B cell (primary cell): ENCODE results near the gene HMG20A. TPM values are rescaled to one million over a fixed set of nuclear protein-coding genes. Genes with fewer than 3 reads are reported as not detected.

Experiments used
- ATAC-seq: fragments of 200-7000 bp; cut with Tn5 transposase; one replicate; pipeline ENCODE4 v1.10.0; 2021; ENCODE audit warnings: low read depth, mild to moderate bottlenecking, moderate number of reproducible peaks, moderate library complexity
- CTCF ChIA-PET: fragments of 350-600 bp; sonication (Branson Sonifier 250); formaldehyde crosslinking; loops from one replicate; lab custom pipeline; 2021; ENCODE audit warnings: antibody characterized with exemption, inconsistent platforms; lab: Charles Lee
- POLR2A ChIA-PET: fragments of 350-600 bp; sonication (Branson Sonifier 250); formaldehyde crosslinking; loops from one replicate; lab custom pipeline; 2021; ENCODE audit warnings: antibody characterized with exemption; lab: Charles Lee
- DNase-seq: peaks from one replicate; pipeline ENCODE4 v3.0.0; 2013
- H2AFZ ChIP-seq: 2 replicates; pipeline ENCODE4 v1.6.1; 2012; ENCODE audit warnings: mild to moderate bottlenecking, low read depth, low read length; ENCODE audit not compliant: insufficient read depth, poor library complexity, severe bottlenecking
- H3K27ac ChIP-seq, 2 donors: 1 replicate in 1 of 2; 2 replicates in 1 of 2; pipeline ENCODE4 v1.5.1; 2012 to 2013; ENCODE audit warnings: low read length in 2 of 2, mild to moderate bottlenecking in 2 of 2, moderate library complexity in 1 of 2
- H3K27me3 ChIP-seq, 4 experiments: fragments of 200-600 bp in 1 of 4; sonication (generic) in 1 of 4; replicated peaks in 1 of 4; 1 replicate in 2 of 4; 2 replicates in 2 of 4; pipeline versions ENCODE4 v1.6.1 to v1.7.0; 2013 to 2016; ENCODE audit warnings: low read length in 3 of 4, mild to moderate bottlenecking in 2 of 4, mixed read lengths in 1 of 4, moderate library complexity in 1 of 4; ENCODE audit not compliant: insufficient read depth in 4 of 4, control insufficient read depth in 3 of 4; ENCODE audit errors: control extremely low read depth in 1 of 4
- H3K36me3 ChIP-seq, 2 experiments: replicated peaks in 1 of 2; 1 replicate in 1 of 2; 2 replicates in 1 of 2; pipeline versions ENCODE4 v1.6.1 to v1.7.1; 2013; ENCODE audit warnings: low read length in 1 of 2; ENCODE audit not compliant: insufficient read depth in 2 of 2, control insufficient read depth in 1 of 2; ENCODE audit errors: control extremely low read depth in 1 of 2, extremely low read depth in 1 of 2
- H3K4me1 ChIP-seq, 2 donors: fragments of 200-600 bp in 1 of 2; sonication (generic) in 1 of 2; 1 replicate in 1 of 2; 2 replicates in 1 of 2; pipeline versions ENCODE4 v1.5.1 to v1.6.1; 2013 to 2017; ENCODE audit warnings: low read length in 2 of 2; ENCODE audit not compliant: control insufficient read depth in 2 of 2, insufficient read depth in 2 of 2
- H3K4me2 ChIP-seq: replicated peaks from 2 replicates; pipeline ENCODE3; 2012; ENCODE audit warnings: mild to moderate bottlenecking, low read depth, low read length; ENCODE audit not compliant: poor library complexity, severe bottlenecking
- H3K4me3 ChIP-seq, 5 experiments: fragments of 200-600 bp in 1 of 5; sonication (generic) in 1 of 5; 1 replicate in 3 of 5; 2 replicates in 2 of 5; pipeline versions ENCODE4 v1.5.1 to v1.7.0; 2011 to 2016; ENCODE audit warnings: low read length in 4 of 5, mild to moderate bottlenecking in 4 of 5, low read depth in 2 of 5, control low read depth in 1 of 5, moderate library complexity in 1 of 5; ENCODE audit not compliant: insufficient read depth in 1 of 5; ENCODE audit errors: control extremely low read depth in 1 of 5, extremely low read depth in 1 of 5
- H3K79me2 ChIP-seq: fragments of 200-600 bp; sonication (generic); one replicate; pipeline ENCODE4 v1.6.0; 2016; ENCODE audit warnings: low read length; ENCODE audit not compliant: control insufficient read depth, insufficient read depth
- H3K9ac ChIP-seq: fragments of 200-600 bp; sonication (generic); 2 replicates; pipeline ENCODE4 v1.6.1; 2017; ENCODE audit warnings: mild to moderate bottlenecking, low read length, moderate library complexity
- H3K9me3 ChIP-seq, 3 donors: one replicate each; pipeline versions ENCODE4 v1.6.1 to v1.7.1; 2013; ENCODE audit warnings: low read length in 2 of 3; ENCODE audit not compliant: control insufficient read depth in 2 of 3, insufficient read depth in 1 of 3; ENCODE audit errors: control extremely low read depth in 1 of 3
- H4K20me1 ChIP-seq: 2 replicates; pipeline ENCODE4 v1.6.0; 2012; ENCODE audit warnings: mild to moderate bottlenecking, low read length; ENCODE audit not compliant: insufficient read depth, control insufficient read depth, poor library complexity, severe bottlenecking
- H3K27ac Mint-ChIP-seq: one replicate; pipeline ENCODE4 v1.8.0; 2021; ENCODE audit warnings: mixed read lengths
- H3K27me3 Mint-ChIP-seq: one replicate; pipeline ENCODE4 v1.8.0; 2021; ENCODE audit warnings: mixed read lengths
- H3K4me1 Mint-ChIP-seq: one replicate; pipeline ENCODE4 v1.8.0; 2021; ENCODE audit warnings: mixed read lengths
- H3K4me3 Mint-ChIP-seq: one replicate; pipeline ENCODE4 v1.8.0; 2021; ENCODE audit warnings: mixed read lengths
- H3K9me3 Mint-ChIP-seq: one replicate; pipeline ENCODE4 v1.8.0; 2022; ENCODE audit warnings: mixed read lengths; ENCODE audit not compliant: insufficient read depth
- CTCF ChIP-seq: fragments of 200-600 bp; IDR thresholded peaks from one replicate; pipeline ENCODE4 v1.8.0; 2022; ENCODE audit warnings: antibody characterized with exemption, mild to moderate bottlenecking
- EZH2 ChIP-seq: IDR thresholded peaks from 2 replicates; pipeline ENCODE4 v1.6.1; 2012; ENCODE audit warnings: borderline replicate concordance, low read depth, mild to moderate bottlenecking, moderate library complexity, low read length; ENCODE audit not compliant: insufficient read depth, poor library complexity, severe bottlenecking
- WGBS: methylation state at CpG from one replicate; pipeline ENCODE4 v1.1.5; 2013; ENCODE audit warnings: missing lambda C conversion rate; ENCODE audit not compliant: insufficient coverage; 5-methylcytosine and 5-hydroxymethylcytosine counted together
- intact Hi-C: fragments of 100-400 bp; cut with micrococcal nuclease; formaldehyde crosslinking; loops from one replicate; pipeline ENCODE4 v1.10.0; 2022
- polyA plus RNA-seq: library from polyadenylated mRNA; depleted of rRNA; stranded (reverse); fragments of >200 nt; gene quantifications from 2 replicates; pipeline ENCODE4 v1.2.3, GENCODE V29; 2012
- total RNA-seq, 2 donors: library from RNA; stranded (reverse); fragments of 120-200 nt in 1 of 2; gene quantifications; 1 replicate in 1 of 2; 2 replicates in 1 of 2; pipeline versions ENCODE4 v1.2.3 to v1.2.4, GENCODE V29; 2013 to 2022

HMG20A gene
- total and polyA plus RNA-seq, 2 donors (not counting 1 experiment from before 2014, with no cell fraction given) = 26.1 to 63.5 TPM

DNA sequence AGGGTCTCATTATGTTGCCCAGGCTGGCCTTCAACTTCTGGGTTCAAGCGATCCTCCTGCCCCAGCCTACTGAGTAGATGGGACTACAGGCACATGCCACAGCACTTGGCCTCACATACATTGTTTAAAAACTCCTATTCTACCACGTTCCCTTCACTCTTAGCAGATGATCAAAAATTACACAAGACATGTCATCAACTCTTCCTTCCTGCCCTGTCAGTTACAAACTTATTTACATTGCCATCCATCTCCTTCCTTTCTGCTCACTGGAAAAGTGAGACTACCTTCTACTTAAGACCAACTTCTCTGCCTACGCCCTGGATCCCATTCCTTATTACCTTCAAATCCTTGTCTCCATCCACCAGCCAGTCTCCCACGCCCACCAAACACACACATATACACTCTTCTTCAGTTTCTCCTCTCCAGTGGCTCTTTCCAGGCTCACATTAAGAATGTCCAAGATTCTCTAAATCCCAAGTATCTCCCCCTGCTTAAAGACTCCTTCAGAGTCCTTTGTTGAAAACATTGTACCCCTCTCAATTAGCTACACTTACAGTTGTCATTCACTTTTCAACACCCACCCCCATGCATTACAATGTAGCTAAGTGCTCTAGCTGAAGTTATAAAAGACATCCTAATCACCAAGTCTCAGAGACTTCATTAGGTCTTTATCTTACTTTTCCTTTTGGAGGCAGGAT, 5.1 kb upstream of the HMG20A start:
- peaks cover 82% of the 10 kb centered on the region for H3K79me2 ChIP-seq
- no peak overlapping the region for H3K27ac Mint-ChIP-seq
- no peak overlapping the region for H3K9ac ChIP-seq
- peaks cover 10 to 11% of the 10 kb centered on the region in 2 donors for H3K4me1 ChIP-seq
- no peak overlapping the region for H3K4me3 ChIP-seq
- H3K36me3 ChIP-seq = peaks cover 0 to 3% of the 10 kb centered on the region in 2 experiments
- H2AFZ ChIP-seq = no peak overlapping the region
- ChIA-PET CTCF (no interaction called here), POLR2A (no interaction called here)
- H3K4me1 Mint-ChIP-seq = peaks cover 40% of the 10 kb centered on the region
- H3K4me3 Mint-ChIP-seq = no peak overlapping the region
- H4K20me1 ChIP-seq = no peaks in the 10 kb centered on the region
- H3K27ac ChIP-seq = no peak overlapping the region
- no peak for DNase-seq
- intact Hi-C loops = no loop called here
- H3K9me3 Mint-ChIP-seq = no peaks in the 10 kb centered on the region
- no peak for ATAC-seq
- TF ChIP-seq EZH2 (no peak), CTCF (no peak)
- WGBS = 79% methylated on average over 4 of the region's 4 CpGs
- H3K9me3 ChIP-seq = no peaks in the 10 kb centered on the region
- no peaks in the 10 kb centered on the region for H3K27me3 Mint-ChIP-seq
- H3K4me2 ChIP-seq = no peak overlapping the region
- H3K27me3 ChIP-seq = no peaks in the 10 kb centered on the region

DNA sequence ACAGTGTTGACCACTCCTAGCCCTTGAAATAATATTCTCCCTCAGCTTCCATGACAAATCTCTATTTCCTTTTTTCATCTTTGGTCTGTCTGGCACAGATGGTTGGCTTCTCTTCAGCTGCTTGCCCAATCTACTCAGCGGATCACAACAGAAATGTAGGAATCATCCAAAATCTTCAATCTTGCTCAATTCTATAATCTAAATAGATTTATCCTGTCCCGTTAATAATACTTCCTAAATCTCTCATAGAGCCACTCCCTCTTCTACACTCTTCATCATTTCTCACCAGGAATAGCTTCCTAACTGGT, 4.6 kb upstream of the HMG20A start:
- DNase-seq = no peak
- no peak overlapping the region for H3K4me3 ChIP-seq
- H3K36me3 ChIP-seq = peaks cover 0 to 3% of the 10 kb centered on the region in 2 experiments
- Mint-ChIP-seq H3K4me1 (peaks cover 40% of the 10 kb centered on the region), H3K9me3 (no peaks in the 10 kb centered on the region), H3K27me3 (no peaks in the 10 kb centered on the region), H3K27ac (no peak overlapping the region), H3K4me3 (no peak overlapping the region)
- intact Hi-C loops = no loop called here
- peaks cover 81% of the 10 kb centered on the region for H3K79me2 ChIP-seq
- ChIA-PET POLR2A (no interaction called here), CTCF (no interaction called here)
- no peaks in the 10 kb centered on the region for H4K20me1 ChIP-seq
- no peaks in the 10 kb centered on the region for H3K9me3 ChIP-seq
- TF ChIP-seq CTCF = no peak
- TF ChIP-seq EZH2 = no peak
- WGBS = 92% methylated on average over 2 of the region's 2 CpGs
- no peak overlapping the region for H2AFZ ChIP-seq
- H3K4me1 ChIP-seq = peaks cover 8 to 10% of the 10 kb centered on the region in 2 donors
- ATAC-seq = no peak
- H3K4me2 ChIP-seq = no peak overlapping the region
- H3K27me3 ChIP-seq = no peaks in the 10 kb centered on the region
- no peak overlapping the region for H3K27ac ChIP-seq
- H3K9ac ChIP-seq = no peak overlapping the region
